ENCODE measurements around the gene TANGO6.
"Not testable (repeated sequence)": the region's sequence is repeated elsewhere in the genome, so short reads cannot be mapped to it uniquely, and the experiment has no call there.

The TANGO6 gene

DNA sequence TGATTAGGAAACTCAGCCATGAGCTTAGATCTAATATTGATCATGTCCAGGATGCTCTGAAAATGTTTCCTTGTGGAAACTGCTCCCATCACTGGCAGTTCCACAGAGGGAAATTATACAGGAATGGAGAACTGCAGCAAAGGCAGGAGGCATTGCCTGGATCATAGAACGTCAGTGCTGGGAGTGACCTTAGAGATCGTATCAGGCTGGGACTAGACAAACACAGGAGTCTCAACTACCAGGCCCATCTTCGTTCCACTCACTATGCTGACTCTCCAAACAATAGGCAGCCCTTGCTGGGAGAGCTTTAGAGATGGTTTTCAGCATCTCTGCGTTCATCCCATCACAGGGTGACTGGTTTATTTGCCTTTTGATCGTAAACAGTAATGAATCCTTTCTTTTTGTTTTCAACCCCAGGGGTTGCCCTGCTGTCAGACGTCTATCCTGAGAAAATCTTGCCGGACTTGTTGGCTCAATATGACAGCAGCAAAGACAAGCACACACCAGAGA, 130.3 kb downstream of the TANGO6 start:
- no peak for DNase-seq

DNA sequence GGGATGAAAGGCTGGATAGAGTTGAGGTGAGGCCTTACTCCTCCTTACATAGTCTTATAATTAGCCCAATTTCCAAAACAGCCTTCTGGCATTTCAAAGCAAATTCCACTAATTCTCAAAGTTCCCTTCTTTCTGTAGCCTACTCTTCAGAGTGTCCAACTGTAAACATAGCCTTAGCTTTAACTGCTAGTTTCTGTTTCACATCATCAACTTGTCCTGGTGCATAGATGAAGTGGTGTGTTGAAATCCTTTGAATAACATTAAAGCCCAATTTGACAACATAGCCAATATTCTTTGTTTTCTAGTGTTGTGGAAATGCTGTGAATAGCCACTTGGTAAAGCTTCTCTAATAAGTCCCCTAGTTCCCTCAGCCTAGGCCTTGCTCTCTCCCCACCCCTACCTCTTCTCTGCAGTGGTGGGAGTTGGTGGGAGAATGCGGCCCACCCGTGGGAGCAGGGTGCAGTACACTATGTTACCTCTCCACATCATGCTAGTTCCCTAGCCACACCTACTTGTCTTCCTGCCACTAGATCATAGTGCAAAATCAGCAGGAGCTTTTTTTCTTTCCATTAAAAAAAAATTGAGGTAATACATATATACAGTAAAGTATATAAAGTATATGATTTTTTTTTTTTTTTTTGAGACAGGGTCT, 135.1 kb downstream of the TANGO6 start:
- DNase-seq, result no peak

DNA sequence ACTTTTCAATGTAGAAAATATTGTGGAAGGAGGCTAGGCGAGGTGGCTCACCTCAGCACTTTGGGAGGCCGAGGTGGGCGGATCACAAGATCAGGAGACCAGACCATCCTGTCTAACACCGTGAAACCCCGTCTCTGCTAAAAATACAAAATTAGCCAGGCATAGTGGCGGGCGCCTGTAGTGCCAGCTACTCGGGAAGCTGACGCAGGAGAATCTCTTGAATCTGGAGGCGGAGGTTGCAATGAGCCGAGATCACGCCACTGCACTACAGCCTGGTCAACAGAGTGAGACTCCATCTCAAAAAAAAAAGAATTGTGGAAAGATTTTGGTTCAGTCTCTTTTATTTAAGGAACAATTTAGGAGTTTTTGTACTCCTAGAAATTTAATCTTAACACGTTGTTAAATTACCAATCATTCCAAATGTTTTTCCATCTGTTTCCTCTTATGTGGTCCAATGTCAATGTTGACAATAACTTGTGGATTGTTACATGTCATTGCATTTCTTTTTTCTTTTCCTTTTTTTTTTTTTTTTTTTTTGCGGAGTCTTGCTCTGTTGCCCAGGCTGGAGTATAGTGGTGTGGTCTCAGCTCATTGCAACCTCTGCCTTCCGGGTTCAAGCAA, 137.5 kb downstream of the TANGO6 start:
- no peak for DNase-seq

DNA sequence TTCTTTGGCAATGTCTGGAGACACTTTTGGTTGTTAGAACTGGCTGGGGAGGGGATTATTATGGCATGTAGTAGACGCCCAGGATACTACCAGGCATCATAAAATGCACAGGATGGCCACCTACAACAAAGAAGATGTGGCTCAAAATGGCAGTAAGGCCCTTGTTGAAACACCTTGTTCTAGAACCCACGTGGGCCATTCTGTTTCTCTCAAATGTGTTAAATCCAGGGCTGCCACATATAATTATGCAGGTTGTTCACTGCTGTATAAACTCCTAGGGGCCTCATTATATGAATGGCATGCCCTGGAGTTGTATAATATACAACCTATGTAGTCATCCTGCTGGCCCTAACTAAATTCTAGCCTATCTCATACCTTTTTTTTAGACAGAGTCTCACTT, 138.6 kb downstream of the TANGO6 start:
- DNase-seq, result no peak

DNA sequence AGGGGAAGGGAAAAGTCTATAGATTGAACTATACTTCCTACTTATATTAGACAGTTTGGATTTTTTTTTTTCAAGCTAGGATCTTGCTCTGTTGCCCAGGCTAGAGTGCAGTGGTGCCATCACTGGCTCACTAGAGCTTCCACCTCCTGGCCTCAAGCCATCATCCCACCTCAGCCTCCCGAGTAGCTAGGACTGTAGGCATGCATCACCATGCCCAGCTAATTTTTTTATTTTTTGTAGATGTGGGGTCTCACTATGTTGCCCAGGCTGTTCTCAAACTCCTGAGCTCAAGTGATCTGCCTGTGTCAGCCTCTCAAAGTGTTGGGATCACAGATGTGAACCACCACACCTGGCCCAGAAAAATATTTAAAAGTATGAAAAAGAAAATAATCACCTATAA, 141.1 kb downstream of the TANGO6 start:
- DNase-seq, result no peak

DNA sequence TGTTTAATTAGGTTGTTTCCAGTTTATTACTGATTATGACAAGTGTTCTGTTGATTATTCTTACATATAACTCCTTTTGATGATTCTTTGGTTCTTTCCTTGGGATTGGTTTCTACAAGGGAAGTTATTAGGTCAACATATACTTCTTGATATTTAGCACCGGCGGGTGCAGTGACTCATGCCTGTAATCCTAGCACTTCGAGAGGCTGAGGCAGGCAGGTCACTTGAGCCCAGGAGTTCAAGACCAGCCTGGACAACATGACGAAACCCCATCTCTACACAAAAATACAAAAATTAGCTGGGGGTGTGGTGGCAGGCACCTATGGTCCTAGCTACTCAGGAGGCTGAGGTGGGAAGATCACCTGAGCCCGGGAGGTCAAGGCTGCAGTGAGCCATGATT, 141.9 kb downstream of the TANGO6 start:
- DNase-seq, result no peak

DNA sequence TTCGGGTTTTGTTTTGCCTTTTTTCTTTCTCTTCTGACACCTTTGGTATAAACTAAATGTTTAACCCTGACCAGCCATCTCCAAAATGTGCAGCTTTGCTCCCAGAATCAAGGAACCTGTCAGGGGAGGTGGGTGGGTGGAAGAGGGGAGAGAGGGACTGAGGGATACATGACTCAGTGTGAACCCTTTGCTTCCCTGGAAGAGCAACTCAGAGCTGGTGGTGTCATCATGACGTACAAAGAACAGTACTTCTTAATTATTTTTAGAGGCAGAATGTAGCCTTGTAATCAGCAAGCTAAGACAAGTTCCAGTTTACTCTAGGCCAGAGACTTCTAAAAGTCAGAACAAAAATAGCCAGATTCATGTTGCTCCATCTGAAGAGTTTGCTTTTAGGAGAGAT, 142.5 kb downstream of the TANGO6 start:
- no peak for DNase-seq

DNA sequence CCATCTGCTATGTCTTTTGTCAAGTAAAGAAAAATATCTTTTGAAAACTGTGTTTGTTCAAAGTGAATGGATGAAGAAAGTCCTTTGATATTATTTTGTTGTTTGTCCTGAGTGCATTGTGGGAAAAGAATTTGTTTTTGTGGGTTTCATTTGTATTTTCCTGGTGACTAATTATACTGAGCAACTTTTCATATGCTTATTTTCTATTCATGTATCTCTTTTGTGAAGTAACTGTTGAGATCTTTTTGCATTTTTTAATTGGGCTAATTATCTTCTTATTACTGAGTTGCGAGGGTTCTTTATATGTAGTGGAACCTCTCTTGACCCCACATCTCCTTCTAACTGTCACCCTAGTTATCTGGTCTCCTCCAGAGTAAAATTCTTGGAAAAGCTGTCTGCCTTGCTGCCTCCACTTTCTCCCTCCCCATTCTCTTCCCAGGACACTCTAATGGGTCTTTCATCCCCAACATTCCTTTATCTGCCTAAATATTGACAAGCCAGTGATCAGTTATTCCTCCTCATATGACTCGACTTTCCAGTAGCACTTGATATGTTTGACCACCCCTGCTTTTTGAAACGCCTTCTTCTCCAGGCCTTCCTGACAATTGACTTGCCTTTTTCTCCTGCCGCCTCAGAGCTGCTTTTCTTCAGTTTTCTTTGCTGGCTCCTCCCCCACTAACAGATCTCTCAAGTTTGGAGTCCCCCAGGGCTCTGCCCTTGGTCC, 144.6 kb downstream of the TANGO6 start:
- DNase-seq, result no peak

DNA sequence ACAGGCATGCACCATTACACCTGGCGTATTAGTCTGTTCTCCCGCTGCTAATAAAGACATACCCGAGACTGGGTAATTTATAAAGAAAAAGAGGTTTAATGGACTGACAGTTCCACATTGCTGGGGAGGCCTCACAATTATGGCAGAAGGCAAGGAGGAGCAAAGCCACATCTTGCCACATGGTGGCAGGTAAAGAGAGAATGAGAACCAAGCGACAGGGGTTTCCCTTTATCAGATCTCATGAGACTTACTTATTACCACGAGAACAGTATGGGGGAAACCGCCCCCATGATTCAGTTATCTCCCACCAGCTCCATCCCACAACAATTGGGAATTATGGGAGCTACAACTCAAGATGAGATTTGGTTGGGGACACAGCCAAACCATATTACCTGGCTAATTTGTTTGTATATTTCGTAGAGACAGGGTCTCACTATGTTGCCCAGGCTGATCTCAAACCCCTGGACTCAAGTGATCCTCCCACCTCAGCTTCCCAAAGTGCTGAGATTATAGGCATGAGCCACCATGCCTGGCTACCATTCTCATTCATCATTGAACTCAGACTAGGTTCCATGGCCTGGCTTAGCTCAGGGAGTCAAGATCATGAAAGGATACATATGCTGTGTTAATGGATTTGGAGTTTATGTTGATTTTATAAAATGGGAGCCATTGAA, 147.0 kb downstream of the TANGO6 start:
- not testable (repeated sequence) for DNase-seq

DNA sequence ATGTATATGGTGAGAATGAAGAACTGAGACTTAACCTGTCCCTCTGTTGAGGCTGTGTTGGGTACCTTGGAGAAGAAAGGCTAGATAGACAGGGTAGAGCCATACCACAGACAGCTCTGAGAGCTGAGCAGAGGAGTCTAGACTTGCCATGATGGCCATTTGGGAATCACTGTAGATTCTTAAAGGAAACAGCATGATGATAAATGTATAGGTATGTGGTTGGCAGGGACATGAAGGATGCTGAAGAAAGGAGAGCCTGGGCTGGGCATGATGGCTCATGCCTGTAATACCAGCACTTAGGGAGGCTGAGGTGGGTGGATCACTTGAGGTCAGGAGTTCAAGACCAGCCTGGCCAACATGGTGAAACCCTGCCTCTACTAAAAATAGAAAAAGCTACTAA, 147.7 kb downstream of the TANGO6 start:
- no peak for DNase-seq

DNA sequence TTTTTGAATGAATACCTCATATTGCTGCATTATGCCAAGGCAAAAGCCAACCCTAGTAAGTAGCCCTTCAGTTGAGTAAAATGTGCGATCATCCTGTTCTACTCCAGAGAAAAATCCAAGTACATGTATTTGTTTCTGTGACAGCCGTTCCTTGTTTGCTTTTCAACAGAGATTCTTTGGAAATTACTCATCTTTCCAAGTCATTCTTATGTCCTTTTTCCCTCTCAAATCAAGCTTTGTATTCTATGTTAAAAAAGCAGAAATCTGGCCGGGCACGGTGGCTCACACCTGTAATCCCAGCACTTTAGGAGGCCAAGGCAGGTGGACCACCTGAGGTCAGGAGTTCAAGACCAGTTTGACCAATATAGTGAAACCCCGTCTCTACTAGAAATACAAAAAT, 149.2 kb downstream of the TANGO6 start:
- no peak for DNase-seq

DNA sequence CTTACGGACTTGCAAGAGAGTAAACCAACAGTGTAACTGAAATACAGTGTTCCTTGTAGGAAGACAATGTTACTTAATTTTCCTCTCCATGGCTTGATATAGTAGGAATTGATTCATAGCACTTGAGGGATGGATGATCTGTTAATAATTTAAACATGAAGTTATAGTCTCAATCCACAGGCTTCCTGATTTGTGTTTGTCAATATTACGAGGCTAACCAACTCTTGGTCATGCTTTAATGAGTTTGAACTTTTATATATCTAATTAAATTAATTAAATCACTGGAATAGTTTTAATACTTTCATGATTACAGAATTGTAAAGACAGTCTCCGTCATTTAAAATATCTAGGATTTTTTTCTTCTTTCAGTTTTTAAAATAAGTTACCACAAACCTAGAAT, 150.1 kb downstream of the TANGO6 start:
- DNase-seq, result no peak

DNA sequence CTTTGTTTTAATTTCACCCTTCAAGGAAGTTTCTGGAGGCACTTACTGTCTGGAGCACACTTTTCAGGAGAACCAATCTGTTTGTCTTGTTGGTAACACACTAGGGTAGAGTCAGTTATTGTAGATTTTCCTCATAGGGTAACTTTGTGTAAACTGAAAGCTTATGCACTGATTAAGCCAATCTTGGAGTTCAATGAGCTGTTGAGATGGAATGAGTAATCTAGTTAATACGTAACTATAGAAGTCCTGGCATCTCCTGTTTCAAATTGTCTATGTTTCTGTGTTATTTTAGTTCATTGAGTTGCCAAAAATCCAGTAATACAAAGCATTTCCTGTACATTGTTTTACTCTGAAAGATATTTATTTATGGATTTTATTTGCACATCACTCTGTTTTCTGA, 150.6 kb downstream of the TANGO6 start:
- no peak for DNase-seq

DNA sequence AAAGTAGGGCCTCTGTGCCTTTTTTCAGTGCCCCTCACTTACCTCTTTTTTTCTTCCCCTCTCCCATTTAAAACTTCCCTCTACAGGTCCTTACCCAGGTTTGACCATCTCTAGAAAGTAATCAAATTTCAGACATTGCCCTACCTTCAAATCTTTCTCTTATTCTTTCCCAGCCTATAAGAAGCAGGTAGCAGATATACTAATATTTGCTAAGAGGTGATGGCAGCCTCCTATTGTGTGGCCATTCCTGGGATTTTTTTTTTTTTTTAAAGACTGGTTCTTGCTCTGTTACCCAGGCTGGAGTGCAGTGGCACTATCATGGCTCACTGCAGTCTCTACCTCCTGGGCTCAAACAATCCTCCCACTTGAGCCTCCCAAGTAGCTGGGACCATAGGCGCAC, 151.0 kb downstream of the TANGO6 start:
- no peak for DNase-seq

DNA sequence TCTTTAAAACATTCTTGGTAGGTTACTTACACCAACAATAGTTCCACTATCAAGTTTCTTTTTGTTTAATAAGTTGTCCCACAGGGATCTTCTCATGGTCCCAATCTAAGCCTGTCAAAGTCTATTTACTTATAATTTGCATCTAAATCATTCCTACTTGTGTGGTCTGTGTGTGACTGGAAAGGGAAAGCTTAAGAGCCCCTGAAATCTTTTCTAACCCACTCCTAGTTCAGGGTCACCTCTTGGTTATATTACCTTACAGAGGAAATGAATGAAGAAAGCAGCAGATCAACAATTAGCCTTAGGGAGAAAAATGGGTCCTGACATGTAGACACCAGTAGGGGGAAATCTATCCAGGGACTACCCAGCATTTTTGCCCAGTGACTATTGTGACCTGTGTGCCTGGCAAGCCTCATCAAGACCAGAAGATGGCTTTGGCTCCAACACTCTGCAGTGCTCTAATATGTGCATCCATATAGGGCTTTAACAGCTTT, 151.7 kb downstream of the TANGO6 start:
- DNase-seq, result no peak

DNA sequence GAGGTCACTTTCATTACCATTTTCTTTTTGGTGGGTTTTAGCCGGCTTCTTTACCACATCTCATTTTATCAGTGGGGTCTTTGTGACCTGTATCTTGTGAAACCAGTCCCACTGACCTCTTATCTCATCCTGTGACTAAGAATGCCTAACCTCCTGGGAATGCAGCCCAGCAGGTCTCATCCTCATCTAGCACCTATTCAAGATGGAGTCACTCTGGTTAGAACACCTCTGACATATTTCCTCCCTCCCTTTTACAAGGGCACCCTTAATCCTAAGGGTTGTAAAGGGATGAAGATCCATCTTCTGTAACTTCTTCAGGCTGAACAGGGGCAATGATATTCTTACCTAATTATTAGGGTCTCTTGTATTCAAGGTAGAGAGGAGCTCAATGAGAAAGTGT, 154.2 kb downstream of the TANGO6 start:
- DNase-seq, result no peak

DNA sequence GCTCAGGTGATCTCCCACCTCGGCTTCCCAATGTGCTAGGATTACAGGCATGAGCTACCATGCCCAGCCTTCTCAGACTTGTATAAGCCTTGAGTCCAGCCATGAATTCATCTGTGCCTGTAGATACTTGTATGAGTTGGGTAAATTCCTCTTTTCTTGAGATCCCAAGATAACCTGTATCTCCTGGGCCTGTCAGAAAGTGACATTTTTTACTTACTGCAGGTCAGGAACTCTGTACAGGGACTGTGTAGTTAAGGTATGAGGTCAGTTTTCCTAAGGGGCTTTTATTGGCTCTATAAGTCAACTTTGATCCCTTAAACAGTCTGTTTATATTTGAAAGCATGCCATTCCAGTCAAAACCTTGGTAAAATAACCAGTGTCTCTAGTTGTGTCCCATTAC, 155.8 kb downstream of the TANGO6 start:
- DNase-seq, result no peak

DNA sequence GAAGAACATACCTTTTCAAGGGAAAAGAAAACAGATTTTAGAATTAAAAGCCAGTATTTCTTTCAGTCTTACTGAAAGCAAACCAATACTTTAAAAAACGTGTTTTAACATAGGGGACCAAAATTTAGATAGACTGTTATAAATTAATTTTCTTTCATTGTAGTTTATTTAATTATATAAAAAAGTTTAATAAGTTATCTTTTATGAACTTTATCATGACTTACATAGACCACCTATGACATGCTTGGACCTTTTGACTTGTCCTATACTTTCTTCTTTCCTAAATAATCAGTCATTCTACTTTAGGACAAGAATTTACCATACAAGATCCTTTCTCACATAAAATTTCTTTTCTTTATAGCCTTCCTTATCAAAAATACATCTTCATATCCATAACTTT, 160.2 kb downstream of the TANGO6 start:
- DNase-seq, result no peak

DNA sequence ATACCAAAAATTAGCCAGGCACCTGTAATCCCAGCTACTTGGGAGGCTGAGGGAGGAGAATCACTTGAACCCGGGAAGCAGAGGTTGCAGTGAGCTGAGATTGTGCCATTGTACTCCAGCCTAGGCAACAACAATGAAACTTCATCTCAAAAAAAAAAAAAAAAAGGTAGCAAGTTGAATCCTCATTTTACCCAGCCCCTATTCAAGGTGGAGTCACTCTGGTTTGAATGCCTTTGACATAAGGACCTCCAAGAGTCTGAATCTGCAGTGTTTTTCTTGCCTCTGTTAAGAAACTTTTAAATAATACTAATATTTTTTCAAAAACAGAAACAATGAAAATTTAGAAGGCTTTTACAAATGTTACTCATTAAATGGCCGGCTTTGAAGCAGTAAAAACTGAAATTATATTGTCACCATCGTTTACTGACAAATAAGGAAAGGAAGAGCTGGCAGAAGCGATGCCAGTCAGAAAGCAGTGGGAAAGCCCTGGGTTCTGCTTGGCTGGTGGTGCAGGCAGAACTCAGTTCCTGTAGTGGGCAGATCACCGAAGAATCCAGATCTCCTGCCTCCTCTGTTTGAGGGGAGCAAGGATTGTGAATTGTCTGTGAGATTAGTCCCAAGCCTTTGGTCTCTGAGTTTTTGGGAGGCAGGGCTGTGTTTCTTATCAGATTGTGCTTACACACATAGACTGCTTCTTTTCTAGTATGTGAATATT, 162.5 kb downstream of the TANGO6 start:
- no peak for DNase-seq

DNA sequence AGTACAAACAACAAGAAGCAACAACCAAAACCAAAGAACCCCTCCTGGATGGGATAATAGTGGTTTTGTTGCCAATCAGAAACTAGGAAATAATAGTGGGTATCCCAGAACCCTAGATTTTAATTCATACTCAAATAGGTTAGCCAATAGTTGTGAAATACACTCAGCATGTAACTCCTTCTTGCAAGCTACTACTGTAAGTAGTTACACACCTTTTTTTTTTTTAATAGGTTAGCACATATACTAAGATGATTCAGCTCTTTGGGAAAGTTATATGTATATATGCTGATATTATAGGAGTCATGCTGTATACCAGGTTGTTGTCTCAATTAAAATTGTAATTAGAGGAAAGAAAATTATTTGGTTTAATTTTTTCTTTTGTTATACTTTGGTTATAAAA, 169.6 kb downstream of the TANGO6 start:
- DNase-seq, result no peak

DNA sequence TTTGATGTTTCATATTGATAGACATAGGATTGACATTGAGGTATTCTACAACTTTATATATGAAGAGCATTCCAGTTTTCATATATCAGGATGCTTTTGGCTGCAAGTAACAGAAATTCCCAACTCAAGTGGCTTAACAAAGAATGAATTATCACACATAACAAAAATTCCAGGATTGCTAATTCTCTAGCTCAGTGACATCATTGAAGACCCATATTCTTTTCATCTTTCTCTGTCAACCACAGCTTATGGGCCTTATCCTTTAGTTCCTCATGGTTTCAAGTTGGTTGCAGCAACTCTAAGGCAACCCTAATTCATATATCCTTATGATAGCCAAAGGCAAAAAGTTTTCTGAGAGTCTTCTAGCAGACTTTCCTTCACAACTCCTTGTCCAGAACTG, 170.7 kb downstream of the TANGO6 start:
- DNase-seq, result no peak

DNA sequence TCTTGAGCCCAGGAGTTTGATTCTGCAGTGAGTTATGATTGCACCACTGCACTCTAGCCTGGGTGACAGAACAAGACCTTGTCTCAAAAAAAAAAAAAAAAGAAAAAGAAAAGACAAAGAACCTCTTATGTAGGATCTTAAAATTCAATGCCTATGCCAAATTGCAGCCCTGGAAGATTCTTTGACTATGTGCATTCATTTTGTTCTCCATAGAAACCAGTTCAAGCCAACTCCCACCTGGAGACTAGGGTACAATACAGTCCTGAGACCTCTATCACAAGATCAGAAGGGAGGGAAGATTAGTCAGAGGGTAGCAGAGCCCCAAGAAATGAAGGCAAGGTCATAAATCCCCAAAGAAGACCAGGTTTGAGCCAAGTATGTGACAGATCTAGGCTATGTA, 171.5 kb downstream of the TANGO6 start:
- DNase-seq, result no peak
